Stimulated activated CD8-positive, alpha-beta memory T cell treated with anti-CD3 and anti-CD28 coated beads, Interleukin-7, amount 100 ng/mL, for 4 hours (primary cell): ENCODE results near the gene SOAT2.
"Not testable (repeated sequence)": the region's sequence is repeated elsewhere in the genome, so short reads cannot be mapped to it uniquely, and the experiment has no call there.

Experiments
- DNase-seq, 2 donors: peaks; one replicate each; pipeline ENCODE4 v3.0.0-alpha.2; 2020; ENCODE audit warnings: low read depth in 2 of 2

SOAT2 gene

DNA sequence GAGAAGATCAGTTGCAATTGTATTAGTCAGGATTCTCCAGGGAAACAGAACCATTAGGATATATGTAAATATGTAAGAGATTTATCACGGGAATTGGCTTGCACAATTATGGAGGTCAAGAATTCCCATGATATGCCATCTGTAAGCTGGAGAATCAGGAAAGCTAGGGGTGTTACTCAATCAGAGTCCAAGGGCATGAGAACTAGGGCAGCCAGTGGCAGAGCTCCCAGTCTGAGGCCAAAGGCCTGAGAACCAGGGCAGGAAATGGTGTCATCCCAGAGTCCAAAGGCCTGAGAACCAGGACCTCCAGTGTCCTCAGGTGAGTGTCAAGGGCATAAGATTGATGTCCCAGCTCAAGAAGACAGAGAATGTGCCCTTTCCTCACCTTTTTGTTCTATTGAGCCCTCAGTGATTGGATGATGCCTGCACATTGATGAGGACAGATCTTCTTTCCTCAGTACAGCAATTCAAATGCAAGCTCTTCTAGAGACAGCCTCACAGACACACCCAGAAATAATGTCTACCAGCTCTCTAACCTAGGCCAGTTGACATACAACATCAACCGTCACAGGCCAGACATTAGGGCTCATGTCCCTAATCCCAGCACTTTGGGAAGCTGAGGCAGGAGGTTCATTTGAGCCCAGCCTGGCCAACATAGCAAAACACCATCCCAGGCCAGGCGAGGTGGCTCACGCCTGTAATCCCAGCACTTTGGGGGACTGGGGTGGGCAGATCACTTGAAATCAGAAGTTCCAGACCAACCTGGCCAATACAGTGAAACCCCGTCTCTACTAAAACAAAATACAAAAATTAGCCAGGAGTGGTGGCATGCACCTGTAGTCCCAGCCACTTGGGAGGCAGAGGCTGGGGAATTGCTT, 42.3 kb downstream of the SOAT2 start:
- DNase-seq, result no peak

DNA sequence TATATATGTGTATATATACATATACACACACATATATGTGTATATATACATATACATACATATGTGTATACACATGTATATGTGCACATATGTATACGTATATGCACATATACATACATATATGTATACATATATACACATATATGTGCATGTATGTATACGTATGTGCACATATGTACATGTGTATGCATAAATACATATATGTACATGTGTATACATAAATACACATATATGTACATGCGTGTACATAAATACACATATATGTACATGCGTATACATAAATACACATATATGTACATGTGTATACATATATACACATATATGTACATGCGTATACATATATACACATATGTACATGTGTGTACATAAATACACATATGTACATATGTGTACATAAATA, 43.9 kb downstream of the SOAT2 start:
- DNase-seq, result no peak

DNA sequence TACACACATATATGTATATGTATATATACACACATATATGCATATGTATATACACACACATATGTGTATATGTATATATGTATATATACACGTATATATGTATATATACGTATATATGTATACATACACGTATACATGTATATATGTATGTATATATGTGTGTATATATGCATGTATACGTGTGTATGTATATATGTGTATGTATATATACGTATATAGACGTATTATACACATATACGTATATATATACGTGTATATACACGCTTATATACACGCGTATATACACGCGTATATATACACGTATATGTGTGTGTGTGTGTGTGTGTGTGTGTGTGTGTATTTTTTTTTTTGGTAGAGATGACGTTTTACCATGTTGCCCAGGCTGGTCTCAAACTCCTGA, 44.4 kb downstream of the SOAT2 start:
- DNase-seq, result no peak

DNA sequence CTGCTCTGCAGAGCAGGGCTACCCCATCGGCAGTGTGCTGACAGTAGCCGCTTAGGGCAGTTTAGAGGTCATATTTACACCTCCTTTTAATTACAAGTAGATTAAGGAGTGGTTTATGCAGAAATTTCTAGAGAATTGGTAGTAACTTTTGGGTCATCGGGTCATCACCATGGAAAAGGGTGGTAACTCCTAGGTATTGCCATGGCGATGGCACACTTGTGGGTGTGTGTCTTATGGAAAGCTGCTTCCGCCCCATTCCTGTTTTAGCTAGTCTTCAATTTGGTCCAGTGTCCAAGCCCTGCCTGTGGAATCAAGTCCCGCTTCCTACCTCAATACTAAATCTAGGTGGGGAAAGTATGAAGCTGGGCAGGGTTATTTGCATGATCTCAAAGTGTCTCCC, 47.8 kb downstream of the SOAT2 start:
- DNase-seq, result no peak

DNA sequence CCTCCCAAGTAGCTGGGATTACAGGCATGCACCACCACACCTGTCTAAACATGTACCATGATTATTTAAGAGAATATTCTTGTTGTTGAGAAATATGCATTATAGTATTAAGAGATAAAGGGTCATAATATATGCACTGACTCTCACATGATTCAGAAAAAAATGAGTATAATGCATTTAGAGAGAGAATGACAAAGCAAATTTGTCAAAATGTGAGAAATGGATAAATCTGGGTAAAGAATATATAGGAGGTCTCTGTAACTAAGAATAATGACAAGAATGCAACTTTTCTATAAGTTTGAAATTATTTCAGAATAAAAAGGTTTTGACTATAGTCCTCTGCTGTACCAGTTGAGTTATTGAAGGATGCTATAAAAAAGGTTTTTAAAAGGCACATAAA, 49.1 kb downstream of the SOAT2 start:
- no peak for DNase-seq

DNA sequence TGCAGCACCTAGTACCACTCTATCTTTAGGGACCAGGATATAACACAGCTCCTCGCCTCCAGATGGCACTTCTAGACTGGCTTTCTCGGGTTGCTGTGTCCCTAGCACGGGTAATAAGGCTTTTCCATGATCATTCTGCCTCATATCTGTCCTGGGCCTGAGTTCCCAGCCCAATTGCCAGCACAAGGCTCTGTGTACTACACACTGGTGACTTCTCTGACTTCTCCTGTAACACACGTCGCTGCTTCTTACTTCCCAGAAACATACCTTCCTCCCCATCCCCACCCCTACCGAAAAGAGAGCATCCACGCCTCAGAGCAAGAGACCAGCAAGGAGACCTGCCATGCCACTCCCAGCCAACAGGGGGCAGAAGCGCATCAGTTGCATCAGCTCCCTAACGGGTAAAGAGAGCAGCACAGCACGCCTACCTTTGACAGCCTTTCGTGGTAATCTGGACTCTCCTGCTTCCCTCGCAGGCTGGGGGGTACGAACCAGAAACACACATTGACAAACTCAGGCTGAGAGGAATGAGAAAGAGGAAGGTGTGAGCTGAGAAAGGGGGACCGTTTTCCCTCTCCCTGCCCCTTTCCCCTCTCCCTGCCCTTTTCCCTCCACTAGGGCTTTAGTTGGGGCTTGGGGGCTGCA, 56.0 kb downstream of the SOAT2 start:
- DNase-seq, result peak; percentile 76 to 85

DNA sequence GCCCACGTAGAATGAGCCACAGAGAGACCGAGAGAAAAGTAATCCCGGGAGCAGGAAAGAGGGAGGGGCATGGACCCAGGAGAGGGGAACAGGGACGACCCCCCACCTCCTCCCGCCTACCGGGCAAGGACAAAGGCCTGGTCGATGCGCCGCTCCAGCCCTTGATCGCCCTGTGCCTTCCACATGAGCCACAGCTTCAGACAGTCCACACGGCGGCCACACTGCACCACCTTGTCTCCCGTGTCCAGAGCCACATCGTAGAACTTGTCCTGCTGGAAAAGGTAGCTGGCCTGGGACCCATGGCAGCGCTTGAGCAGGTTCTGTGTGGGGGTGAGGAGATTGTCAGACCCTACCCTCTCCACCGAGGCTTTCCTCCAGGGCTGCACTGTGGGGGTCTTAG, 56.7 kb downstream of the SOAT2 start:
- DNase-seq, result no peak

DNA sequence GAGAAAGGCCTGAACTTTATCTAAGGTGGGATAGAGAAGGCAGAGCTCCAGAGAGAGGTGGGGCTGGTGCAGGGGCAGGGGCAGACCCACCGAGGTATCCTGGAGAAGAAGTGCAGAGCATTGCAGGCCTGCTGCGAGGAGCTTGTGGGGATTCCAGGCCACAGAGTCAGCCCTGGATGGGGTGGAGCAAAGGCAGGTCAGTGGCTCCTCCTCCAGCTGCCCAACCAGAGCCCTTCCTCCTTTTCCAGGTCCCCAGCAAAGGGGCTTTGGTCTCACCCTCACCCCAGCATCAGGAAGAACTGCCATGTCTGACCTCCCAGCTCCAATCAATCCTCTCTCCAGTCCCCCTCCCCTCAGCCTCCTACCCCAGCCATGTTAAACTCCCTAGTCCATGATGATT, 57.4 kb downstream of the SOAT2 start:
- no peak for DNase-seq

DNA sequence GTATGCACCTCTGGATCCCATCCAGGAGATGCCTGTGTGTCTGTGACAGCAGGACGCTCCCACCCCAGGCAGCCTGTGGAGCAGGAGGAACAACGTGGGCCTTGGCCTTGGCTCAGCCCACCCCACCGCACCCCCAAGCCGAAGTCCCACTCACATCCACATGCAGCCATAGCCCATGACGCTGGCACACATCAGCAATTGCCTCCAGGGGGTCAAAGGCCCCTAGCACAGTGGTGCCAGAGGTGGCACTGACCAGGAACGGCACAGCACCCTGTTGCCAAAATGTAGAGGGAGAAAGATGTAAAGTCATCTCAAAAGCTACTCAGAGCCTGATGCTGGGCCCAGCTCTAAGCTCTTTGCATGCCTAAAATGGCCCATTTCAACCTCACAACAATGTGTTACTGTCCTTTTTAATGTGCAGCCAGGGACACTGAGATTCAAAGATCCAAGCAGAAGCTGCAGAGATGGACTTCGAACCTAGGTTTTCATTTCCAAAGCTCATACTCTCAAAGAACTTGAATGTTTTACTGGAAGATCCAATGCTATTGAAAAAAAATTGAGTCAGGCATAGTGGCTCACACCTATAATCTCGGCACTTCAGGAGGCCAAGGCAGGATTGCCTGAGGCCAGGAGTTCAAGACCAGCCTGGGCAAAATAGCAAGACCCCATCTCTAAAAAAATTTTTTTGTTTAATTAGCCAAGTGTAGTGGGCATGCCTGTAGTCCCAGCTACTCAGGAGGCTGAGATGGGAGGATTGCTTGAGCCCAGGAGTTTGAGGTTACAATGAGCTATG, 58.0 kb downstream of the SOAT2 start:
- DNase-seq, result no peak

DNA sequence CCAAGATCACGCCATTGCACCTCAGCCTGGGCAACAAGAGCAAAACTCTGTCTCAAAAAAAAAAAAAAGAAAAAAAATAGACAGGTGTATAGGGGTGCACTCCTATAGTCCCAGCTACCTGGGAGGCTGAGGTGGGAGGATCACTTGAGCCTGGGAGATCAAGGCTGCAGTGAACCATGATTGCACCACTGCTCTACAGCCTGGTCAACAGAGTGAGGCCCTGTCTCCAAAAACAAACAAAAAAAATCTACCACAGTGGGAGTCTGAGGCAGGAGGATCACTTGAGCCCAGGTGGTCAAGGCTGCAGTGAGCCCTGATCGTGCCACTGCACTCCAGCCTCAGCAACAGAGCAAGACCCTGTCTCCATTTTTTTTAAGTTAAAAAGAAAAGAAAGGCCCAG, 59.7 kb downstream of the SOAT2 start:
- DNase-seq, result not testable (repeated sequence)

DNA sequence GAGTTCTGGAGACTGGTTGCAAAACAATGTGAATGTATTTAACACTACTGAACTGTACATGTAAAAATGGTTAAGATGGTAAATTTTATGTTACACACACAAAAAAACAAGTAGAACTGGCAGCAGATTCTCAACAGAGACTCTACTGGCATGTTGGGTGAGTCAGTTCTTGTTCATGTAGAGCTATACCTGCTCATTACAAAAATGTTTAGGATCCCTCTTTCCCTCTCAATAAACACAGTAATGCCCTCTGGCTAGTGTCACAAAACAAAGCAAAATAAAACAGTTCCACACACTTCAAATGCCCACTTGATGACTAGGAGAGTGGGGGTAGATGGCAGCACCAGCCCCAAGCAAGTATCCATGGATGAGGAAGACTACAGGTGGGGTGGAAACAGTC, 63.6 kb downstream of the SOAT2 start:
- DNase-seq, result no peak

DNA sequence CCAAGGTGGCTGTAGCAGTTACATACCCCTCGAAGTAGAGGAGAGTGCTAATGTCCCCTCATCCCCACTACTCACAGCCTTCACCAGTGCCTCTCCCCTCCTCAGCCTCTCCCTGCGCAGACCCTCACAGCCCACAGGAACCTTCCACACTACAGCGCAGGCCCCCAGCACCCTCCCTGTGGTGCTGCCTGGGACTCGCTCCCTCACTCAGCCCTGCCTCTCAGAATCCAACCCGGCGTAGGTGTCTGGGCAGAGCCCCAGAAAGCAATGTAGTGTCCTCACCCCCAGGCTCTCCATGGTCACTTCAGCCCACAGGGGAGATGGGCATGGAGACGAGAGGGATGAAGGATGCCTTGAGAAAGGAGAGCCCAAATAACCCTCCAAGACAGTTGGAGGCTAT, 66.4 kb downstream of the SOAT2 start:
- DNase-seq, result no peak

DNA sequence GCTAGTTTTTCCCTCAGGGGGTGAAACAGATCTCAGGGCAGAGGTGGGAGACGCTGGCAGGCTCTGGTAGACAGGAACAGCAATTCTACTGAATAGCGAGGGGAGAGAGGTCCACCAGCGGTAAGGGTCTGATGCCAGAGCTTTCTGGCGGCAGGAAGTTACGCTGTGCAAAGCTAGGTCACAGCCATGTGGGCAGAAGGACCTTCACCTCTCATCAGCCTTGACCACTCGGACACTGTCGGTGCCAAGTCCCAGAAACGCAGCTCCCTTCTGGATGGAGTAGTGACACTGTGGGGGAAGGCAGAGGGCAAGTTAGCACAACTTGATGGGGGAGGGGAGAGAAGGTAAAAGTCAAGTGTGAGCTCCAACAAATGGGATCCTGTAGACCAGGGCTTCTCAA, 66.9 kb downstream of the SOAT2 start:
- no peak for DNase-seq

DNA sequence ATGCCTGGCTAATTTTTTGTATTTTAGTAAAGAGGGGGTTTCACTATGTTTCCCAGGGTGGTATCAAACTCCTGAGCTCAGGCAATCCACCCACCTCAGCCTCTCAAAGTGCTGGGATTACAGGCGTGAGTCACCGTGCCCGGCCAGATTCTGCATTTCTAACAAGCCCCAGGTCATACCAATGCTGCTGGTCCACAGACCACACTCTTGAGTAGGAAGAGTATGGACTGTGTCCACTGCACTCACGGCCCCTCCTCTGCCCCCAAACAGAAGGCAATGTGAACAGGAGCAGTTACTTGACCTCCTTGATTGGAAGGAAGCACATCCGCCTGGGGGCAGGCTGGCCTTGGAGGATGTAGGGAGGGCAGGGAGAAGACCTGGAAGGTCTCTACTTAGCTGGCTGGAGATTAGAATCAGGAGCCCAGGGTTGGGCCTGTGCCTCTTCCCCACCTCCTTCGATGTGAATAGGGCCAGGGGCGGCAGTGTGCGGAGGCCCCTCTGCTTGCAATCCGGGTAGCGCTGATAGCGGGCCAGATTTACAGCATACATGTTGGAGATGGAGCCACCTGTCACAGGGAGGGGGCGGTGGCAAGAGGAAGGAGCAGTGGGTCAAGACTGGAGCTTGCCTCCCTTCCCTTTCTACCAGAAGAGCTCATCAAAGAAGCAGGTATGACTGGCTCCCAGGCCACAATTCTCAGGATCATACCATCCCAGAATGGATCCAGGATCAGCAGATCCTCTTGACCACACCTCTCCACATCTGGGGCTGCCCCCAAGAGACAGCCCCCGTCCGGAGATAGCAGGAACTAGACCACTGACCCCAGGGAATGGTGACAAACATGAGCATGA, 67.8 kb downstream of the SOAT2 start:
- no peak for DNase-seq

DNA sequence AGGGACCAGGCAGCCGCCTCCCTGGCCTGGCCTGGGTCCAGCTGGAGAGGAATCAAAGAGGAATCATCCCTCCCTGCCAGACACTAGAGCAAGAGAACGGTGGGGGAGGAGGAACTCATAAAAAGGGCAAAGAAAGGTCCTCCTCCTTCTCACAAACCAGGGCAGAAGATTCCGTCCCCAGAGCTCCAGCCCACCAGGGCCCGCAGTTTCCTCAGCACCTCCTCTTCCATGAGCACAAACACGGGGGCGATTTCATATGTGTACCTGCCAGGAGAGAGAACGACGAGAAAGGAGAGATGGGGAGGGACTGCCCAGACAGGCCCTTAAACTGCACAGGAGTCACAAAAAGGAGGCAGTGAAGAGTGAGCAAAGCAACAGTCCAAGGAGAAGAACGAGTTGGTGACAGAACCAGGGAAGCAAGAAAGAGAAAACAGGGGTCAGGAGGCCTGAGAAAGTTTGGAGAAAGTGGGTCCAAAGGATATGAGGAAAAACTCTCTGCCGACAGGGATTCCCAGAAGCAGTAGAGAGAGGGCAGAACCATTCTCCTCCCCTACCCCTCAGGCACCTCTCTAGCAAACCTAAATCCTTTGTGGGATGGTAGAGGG, 68.5 kb downstream of the SOAT2 start:
- no peak for DNase-seq

DNA sequence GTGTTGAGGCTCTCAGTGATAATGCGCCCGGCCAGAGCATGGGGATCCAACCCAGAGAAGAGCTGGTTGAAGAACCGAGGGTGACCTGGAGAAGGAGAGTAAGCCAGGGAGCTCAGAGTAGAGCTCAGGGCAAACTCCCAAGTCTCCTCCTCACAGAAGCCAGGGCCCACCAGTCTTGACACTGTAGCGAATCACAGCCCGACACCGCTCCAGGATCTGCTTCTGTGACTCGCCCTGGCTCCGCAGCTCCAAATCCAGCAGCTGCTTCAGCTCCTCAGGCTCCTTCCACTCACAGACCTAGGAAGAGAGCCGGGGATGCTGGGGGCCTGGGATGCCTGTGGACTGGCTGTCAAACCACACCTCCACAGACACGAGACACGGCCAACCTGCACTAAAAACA, 69.1 kb downstream of the SOAT2 start:
- no peak for DNase-seq

DNA sequence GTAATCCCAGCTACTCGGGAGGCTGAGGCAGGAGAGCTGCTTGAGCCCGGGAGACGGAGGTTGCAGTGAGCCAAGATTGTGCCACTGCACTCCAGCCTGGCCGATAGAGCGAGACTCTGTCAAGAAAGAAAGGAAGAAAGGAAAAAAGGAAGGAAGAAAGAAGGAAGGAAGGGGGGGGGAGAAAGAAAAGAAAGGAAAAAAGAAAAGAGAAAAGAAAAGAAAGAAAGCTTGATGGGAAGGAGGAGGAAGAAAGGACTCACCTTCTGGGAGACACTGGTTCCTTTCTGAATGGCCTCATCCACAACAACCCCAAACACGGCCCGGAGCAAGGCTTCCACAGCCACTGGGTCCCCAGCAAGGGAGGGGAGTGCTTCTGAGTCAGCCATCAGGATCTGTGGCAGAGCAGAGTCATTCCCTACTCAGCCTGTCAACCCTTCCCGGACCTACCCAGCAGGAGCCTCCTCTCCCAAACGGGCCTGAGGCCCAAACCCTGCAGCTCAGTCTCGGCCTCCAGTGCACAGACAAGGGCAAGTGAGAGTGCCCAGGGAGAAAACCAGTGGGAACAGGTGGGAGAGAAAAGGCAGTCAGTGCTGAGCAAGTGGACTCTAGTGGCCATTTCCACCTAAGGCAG, 69.9 kb downstream of the SOAT2 start:
- DNase-seq, result no peak
